ENCODE results near the gene GALNS.
"Not testable (repeated sequence)": the region's sequence is repeated elsewhere in the genome, so short reads cannot be mapped to it uniquely, and the experiment has no call there.

GALNS gene, protein sequence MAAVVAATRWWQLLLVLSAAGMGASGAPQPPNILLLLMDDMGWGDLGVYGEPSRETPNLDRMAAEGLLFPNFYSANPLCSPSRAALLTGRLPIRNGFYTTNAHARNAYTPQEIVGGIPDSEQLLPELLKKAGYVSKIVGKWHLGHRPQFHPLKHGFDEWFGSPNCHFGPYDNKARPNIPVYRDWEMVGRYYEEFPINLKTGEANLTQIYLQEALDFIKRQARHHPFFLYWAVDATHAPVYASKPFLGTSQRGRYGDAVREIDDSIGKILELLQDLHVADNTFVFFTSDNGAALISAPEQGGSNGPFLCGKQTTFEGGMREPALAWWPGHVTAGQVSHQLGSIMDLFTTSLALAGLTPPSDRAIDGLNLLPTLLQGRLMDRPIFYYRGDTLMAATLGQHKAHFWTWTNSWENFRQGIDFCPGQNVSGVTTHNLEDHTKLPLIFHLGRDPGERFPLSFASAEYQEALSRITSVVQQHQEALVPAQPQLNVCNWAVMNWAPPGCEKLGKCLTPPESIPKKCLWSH

DNA sequence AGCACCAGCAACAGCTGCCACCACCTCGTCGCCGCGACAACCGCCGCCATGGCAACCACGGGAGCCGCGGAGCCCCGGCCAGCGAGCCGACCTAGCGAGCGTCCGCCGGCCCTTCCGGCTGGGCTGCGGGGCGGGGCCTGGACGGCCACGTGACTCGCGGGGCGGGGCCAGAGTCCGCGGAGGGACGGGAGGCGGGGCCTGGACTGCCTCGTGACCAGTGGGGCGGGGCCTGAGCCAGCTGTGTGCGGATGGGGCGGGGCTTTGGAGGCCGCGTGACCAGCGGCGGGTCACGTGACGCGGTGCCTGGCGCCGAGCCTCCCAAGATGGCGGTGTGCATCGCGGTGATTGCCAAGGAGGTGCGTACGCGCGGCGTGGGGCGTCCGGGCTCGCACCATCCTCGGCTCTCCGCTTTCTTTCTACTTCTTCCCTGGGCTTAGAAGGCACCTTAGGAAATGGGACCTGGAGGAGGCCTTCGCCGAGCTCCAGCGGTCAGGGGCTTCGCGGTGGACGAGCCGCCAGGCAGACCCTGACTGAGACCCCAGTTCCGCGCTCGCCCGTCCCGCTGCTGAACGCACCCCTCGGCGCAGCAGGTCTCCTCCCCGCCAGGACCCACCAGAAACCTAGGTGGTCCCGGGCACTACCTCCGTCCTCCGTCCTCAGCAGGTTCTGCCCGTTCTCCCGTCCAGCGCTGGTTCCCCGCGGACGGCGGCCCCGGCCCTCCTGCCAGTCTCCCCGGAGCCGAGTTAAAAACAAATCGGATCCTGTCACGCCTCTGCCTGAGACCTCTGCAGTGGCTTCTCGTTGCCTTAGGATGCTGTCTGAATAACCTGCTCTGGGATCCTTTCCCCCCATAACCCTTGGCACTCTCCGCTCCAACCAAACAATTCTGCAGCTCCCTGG, at the start of gene GALNS, which contains the start of gene TRAPPC2L:
Gene GALNS, minus strand, starts transcription at position 120 of the 900 bp plus-strand sequence. Its CDS starts 70 bp downstream, at position 50.
Gene TRAPPC2L, plus strand, starts transcription at position 300 of the 900 bp plus-strand sequence. Its CDS starts 24 bp downstream, at position 324.
- DNase-seq = peak; percentile 100

DNA sequence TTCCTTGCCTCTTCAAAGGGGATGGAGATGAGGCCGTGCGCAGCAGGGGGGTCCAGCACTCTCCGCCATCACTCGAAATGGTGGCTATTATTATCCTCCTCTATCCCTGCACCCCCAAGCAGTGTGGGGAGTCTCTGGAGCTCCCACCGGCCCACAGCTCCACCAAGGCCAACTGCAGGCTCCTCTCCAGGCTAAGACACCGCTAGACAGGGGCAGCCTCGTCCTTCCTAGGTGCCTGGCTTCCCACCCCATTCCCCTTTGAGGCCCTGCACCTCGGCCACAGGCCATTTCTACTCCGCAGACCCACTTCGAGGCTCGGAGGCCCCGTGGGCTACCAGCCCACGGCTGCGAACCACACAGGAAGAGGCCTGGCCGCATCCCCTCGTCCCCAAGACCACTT, 49.3 kb upstream of the GALNS start:
- DNase-seq = no peak

DNA sequence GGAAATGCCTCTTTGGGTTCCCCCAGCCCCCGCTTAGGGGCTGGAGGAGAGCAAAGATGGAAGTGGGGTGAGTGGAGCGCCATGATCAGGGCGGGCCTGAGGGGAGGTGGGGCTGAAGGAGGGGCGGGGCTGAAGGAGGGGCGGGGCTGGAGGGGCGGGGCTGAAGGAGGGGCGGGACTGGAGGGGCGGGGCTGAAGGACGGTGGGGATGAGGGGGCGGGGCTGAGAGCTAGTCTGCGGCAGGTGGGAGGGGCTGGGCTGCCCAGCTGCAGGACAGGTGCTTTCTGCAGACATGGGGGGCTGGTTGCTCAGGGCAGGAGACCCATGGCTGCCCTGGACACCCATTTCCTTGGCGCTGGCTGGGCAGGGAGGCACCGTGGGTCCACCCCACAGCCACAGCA, 48.8 kb upstream of the GALNS start:
- DNase-seq = peak; percentile 56

DNA sequence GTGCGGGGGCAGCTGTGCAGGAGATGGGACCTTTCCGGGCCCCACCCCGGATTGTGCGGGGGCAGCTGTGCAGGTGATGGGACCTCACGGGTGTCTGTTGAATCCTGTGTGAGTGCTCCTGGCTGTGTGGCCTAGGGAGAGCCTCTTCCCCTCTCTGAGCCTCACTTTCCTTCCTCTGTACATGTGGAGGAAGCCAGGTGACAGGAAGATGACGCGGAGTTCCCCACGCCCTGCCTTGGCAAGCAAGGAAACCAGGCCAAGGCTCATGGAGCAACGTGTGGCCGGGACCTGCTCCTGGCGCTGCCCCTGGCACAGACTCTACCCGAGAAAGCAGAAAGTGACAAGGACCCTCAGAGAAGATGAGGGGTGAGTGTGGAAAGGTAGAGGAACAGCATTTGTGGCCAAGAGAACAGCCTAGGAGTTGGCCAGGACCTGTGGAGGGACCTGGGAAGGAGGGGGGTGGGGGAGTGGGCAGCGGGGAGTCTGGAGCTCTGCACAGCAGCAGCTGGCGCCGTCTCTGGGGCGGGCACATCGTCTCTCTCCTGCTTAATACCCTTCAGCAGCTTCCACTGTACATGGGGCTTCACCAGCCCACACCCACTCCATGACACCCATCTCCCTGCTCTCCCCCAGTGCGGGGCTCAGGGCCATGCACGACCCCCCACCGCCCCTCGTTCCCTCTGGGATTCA, 48.1 kb upstream of the GALNS start:
- no peak for DNase-seq

DNA sequence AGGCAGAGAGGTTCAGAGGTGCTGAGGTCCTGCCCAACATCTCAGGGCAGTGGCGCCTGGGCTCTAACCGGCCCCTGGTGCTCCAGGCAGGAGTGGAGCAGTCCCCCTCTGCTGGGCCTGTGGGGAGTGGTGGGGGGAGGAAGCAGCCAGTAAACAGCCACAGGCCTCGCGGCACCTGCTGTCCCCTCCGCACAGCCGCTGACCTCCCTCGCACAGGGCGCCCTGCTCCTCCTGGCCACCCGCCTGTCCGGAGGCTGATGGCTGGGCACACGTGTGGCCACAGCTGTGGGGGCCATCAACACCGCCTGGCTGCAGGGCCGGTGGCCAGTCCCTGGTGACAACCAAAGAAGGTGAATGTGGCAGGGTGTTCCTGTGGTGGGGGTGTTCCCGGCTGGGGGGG, 46.5 kb upstream of the GALNS start:
- DNase-seq = no peak

DNA sequence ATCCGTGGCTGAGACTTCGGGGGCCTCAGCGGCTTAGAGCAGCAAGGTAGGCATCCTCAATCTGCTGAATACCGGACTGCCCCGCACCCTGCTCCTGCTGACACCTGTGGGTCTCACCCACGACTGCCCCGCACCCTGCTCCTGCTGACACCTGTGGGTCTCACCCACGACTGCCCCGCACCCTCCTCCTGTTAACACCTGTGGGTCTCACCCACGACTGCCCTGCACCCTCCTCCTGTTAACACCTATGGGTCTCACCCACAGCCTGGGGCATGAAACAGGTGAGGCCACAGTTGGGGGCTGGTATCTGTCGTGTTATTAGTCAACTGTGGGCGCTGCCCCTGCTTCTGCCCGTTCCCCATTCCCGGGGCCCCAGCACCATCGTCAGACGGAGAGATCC, 46.0 kb upstream of the GALNS start:
- DNase-seq = no peak

- no peak for DNase-seq
Measured at GRCh38 chr16:88901718-88902337, 45.1 kb upstream of the GALNS start.

DNA sequence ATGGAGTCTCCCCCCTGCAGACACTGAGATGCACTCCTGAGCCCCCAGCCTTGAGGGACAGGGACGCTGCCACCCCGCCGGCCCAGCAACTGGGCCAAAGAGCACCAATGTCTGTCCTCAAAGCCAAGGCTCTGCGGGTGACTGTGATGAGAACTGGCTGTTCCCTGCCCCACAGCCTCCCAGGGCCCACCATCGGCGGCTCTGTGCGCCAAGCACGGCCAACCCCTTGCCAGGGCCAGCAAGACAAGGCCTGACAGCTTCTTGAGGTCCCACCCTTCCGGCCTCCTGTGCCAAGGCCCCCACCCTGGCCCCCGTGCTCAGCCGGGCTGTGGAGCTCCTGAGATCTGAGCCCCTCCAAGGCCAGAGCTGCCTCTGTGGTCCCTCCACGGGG, 43.9 kb upstream of the GALNS start:
- no peak for DNase-seq

GRCh38 chr16:88899901-88900661, 43.3 kb upstream of the GALNS start:
- DNase-seq = no peak

DNA sequence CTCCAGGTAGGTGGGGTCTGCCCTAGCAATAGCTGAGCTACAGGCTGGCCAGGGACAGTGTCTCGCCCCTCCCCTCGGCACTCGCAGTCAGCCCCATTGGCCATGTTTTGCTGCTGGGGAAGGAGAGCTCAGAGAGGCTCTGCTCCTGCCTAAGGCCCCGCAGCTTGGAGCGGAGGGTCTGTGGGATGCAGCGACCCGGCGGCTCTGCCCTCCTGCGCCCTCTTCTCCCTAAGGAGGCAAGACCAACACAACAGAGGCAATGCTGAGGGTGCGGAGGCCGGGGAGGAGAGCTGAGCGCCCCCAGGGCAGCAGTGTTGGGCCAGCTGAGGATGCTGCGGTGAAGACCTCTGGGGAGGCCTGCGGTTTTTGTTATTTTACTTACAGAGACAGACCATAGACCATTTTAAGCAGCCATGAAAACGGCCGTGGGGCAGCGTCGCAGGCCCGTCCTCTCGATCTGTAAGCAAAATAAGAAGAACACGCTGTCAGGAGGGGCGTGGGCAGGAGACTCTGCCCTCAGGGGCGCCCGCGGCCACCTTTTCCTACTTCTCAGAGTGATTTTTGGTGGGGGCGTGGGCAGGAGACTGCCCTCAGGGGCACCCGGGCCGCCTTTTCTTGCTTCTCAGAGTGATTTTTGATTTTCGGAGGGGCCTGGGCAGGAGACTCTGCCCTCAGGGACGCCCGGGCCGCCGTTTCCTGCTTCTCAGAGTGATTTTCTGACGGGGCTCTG, 41.1 kb upstream of the GALNS start:
- DNase-seq = no peak

DNA sequence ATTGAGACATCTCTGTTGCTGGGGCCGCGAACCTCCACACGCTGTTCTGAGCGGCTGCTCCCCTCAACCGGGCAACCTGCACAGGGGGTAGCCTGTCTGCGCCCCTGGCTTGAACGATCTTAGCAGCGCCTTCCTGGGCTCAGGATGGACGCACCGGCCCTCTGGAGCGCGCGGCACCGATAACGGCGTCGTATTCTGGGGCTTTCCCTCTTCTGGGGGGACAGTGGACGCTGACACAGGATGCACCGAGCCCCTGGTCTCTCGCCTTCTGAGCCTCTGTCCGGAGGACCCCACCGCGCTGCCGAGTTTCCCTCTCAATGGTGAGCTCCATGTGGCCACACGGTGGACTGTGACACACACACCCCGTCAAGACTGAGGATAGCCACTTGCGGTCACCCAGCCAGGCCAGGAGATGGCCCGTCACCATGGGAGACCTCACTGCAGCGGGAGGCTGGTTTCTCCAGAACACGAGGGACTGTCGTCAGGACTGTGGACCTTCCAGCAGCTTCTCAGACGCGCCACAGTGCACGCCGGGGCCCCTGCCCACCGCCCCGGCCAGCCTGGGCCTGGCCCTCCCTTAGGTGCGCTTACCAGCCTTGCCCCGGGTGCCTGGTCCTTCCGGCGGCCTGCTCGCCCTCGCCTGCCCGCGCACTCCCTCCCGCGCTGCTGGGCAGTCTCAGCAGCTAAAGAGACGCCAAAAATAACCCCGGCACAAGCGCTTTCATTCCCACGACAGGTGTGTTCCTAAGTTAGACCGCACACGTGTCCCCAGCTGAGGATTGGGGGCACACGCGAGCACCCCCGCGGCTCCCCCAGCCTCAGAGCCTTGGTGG, 39.7 kb upstream of the GALNS start:
- DNase-seq = no peak

DNA sequence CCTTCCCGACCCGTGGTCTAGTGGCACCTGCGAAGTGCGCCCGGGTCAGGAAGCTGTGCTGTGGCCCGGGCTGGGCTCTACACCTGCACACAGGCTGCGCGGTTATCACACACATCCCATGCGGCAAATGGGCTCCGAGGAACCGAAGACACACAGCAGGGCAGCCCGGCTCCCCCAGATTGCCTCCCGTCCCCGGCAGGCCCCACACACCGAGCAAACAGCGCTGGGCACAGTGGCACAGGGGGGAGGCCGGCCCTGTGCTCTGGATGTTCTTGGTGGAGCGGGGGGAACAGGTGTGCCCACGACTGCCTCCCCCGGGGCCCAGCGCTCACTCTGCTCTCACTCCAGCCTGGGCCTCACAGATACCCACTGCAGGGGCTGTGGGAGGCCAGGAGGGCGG, 38.6 kb upstream of the GALNS start:
- DNase-seq = no peak

DNA sequence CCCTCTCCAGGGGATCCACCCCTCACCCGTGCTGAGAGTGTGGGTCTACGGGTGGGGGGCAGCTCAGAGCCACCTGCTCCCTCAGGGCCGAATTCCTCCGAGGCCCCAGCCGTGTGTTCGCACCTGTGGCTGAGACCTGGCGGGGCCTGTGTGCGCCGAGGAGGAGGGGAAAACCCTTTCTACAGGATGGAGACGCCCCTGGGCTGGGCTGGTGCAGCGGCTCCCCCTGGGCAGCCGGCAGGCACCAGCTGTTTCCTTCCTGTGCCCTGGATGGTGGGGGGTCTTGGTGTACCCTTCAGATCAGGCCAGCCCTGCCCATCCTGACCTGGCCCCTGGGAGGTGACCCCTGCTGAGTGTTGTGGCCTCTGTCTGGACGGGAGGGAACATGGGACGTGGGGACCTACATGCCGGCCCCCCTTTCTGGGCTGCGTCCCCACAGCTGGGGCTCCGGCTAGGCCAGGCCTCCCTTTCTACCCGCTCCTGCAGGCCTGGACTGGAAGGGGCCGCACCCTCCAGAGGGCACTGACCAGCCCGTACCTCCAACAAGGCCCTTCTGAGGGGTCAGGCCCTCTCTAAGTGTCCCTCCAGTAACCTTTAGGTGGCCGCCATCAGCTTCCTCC, 38.0 kb upstream of the GALNS start:
- no peak for DNase-seq

- not testable (repeated sequence) for DNase-seq
Measured at GRCh38 chr16:88894266-88894665, 37.5 kb upstream of the GALNS start.

- DNase-seq = no peak
Measured at GRCh38 chr16:88893127-88893968, 36.6 kb upstream of the GALNS start.

DNA sequence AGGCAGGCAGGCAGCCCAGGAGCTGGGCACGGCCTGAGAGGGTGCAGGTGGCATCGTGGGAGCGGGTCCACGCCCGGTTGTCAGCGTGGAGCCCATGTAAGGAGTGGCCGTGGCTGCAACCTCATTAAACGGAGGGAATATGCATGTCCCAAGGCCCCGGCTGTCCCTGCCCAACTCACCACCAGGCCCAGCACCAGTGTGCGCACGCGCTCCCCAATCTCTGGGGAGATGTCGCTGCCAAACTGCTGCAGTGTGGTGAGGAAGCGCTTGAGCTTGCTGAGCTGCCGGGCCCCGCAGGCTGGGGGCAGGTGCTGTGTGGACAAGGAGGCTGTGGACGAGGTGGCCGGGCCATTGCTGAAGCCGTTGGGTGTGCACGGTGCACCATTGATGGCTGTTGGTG, 35.3 kb upstream of the GALNS start:
- DNase-seq = no peak

- DNase-seq = no peak
Measured at GRCh38 chr16:88891083-88891482, 34.3 kb upstream of the GALNS start.

DNA sequence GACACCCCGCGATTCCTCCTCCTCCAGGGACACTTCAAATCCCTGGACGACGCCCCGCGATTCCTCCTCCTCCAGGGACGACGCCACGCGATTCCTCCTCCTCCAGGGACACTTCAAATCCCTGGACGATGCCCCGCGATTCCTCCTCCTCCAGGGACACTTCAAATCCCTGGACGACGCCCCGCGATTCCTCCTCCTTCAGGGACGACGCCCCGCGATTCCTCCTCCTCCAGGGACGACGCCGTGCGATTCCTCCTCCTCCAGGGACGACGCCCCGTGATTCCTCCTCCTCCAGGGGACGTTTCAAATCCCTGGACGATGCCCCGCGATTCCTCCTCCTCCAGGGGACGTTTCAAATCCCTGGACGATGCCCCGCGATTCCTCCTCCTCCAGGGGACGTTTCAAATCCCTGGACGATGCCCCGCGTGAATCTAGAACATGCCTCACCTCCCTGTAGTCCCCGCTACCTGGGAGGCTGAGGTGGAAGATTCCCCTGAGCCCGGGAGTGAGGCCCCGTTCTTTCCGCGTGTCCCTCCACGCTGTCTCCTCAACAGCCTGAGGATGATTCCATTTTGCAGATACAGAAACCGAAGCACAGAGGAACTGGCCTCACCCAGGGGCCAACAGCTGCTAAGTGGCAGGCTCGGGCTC, 33.1 kb upstream of the GALNS start:
- not testable (repeated sequence) for DNase-seq
